ENCODE measurements around the gene GTF2B. TPM values are rescaled to one million over a fixed set of nuclear protein-coding genes. Genes with fewer than 3 reads are reported as not detected.

GTF2B gene

Small RNAs within 50 kb of the gene (small RNA-seq; reads per million reads assigned to genes)
- not detected for gene RNU6-125P (ENCODE audit: insufficient read depth)
